ENCODE measurements around the gene EHD1.

Gene EHD1

GRCh38 chr11:64878494-64879243 is at the start of gene EHD1:
Gene EHD1 (minus strand): TSS chr11:64878621. CDS start chr11:64878464, 157 bp downstream.
- peak; percentile 93 for DNase-seq

GRCh38 chr11:64926689-64927088 is 48.3 kb upstream of the EHD1 start:
- DNase-seq: no peak

- DNase-seq: no peak
Measured at GRCh38 chr11:64925536-64926436, 47.4 kb upstream of the EHD1 start.

- no peak for DNase-seq
Measured at GRCh38 chr11:64924910-64925284, 46.5 kb upstream of the EHD1 start.

GRCh38 chr11:64923944-64924909 is 45.8 kb upstream of the EHD1 start, which contains the start of gene PPP2R5B:
Gene PPP2R5B (plus strand): TSS chr11:64924689. CDS start chr11:64925735, 1,046 bp downstream.
- DNase-seq: peak; percentile 89

GRCh38 chr11:64923151-64923661 is 44.8 kb upstream of the EHD1 start:
- no peak for DNase-seq

- DNase-seq: no peak
Measured at GRCh38 chr11:64921384-64921783, 43.0 kb upstream of the EHD1 start.

GRCh38 chr11:64920124-64920523 is 41.7 kb upstream of the EHD1 start:
- DNase-seq: no peak

- no peak for DNase-seq
Measured at GRCh38 chr11:64919627-64920026, 41.2 kb upstream of the EHD1 start.

GRCh38 chr11:64918017-64918416 is 39.6 kb upstream of the EHD1 start:
- DNase-seq: no peak

GRCh38 chr11:64917663-64917995 is 39.2 kb upstream of the EHD1 start:
- DNase-seq: no peak

GRCh38 chr11:64916775-64917662 is 38.6 kb upstream of the EHD1 start, which contains the start of gene ATG2A:
Gene ATG2A (minus strand): TSS chr11:64917209. CDS start chr11:64917135, 74 bp downstream.
- DNase-seq: peak; percentile 100

GRCh38 chr11:64916040-64916774 is 37.8 kb upstream of the EHD1 start:
- DNase-seq: no peak

GRCh38 chr11:64915376-64915887 is 37.0 kb upstream of the EHD1 start:
- no peak for DNase-seq

GRCh38 chr11:64914123-64914522 is 35.7 kb upstream of the EHD1 start:
- DNase-seq: no peak

- no peak for DNase-seq
Measured at GRCh38 chr11:64913171-64913727, 34.8 kb upstream of the EHD1 start.

- no peak for DNase-seq
Measured at GRCh38 chr11:64911689-64912088, 33.3 kb upstream of the EHD1 start.

- DNase-seq: no peak
Measured at GRCh38 chr11:64911142-64911541, 32.7 kb upstream of the EHD1 start.

GRCh38 chr11:64910451-64911093 is 32.2 kb upstream of the EHD1 start:
- DNase-seq: no peak
